T-helper 22 cell (primary cell): ENCODE results near the gene LTO1.
"Not testable (repeated sequence)": the region's sequence is repeated elsewhere in the genome, so short reads cannot be mapped to it uniquely, and the experiment has no call there.

Source experiments
- DNase-seq: peaks from one replicate; pipeline ENCODE4 v3.0.0-alpha.2; 2020; ENCODE audit warnings: low read depth

LTO1 gene

GRCh38 chr11:69632900-69633299 lies 42.3 kb downstream of the LTO1 start:
- DNase-seq: no peak

- DNase-seq: no peak
Measured at GRCh38 chr11:69630424-69630823, 44.7 kb downstream of the LTO1 start.

- no peak for DNase-seq
Measured at GRCh38 chr11:69630017-69630416, 45.1 kb downstream of the LTO1 start.

DNA sequence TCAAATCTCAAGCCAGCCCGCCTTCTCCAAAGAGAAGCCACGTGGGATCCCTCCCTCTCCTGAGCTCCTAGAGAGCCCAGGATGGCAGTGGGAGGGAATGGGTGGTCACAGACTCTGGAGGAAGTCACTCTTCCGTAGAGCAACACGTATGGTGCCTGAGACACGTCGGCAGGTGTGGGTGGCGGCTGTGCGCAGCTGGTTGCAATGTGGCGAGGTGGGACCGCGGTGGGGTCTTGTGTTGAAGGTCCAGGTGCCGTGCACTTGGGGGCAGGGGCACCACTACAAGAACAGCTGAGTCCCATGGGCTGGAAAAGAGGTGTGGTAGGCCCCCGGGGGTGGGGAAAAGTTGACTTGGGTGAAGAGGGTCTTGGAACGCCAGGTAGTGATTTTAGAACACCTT lies 47.6 kb downstream of the LTO1 start:
- DNase-seq: no peak

- DNase-seq: no peak
Measured at GRCh38 chr11:69625476-69625875, 49.7 kb downstream of the LTO1 start.

- DNase-seq: no peak
Measured at GRCh38 chr11:69624293-69624692, 50.9 kb downstream of the LTO1 start.

GRCh38 chr11:69622097-69622681 lies 53.0 kb downstream of the LTO1 start:
- DNase-seq: not testable (repeated sequence)

DNA sequence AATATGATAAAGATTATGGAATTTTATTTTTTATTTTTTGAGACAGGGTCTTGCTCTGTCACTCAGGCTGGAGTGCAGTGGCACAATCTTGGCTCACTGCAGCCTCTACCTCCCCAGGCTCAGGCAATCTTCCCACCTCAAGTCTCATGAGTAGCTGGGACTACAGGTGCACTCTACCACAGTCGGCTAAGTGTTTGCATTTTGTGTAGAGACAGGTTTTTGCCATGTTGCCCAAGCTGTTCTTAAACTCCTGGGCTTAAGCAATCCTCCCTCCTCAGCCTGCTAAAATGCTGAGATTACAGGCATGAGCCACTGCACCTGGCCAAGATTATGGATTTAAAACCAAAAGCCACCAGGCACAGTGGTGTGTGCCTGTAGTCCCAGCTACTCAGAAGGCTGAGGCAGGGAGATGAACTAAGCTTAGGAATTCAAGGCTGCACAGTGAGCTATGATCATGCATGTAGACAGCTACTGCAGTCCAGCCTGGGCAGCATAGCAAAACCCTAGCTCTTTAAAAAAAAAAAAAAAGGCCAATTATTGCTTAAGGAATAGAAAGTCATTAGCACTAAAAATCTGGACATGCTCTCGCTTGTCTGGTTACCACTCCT lies 54.4 kb downstream of the LTO1 start:
- no peak for DNase-seq

DNA sequence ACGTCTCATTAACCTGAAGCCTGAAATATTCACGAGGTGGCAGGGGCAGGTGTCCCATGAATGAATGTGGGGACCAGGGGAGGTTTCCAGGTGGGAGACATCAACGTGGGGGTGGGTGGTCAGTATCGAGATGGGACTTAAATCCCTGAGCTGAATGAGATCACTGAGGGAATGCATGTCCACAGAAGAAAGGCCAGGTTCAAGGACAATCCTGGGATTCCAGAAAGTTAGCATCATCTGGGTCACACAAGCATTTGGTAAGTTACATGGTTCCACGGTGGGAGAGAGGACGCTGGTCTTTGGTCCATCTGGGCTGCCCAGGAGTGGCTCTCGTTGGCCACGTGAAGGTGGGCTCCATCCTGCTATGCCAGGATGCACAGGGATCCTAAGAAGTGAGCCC lies 56.9 kb downstream of the LTO1 start:
- no peak for DNase-seq

- no peak for DNase-seq
Measured at GRCh38 chr11:69617682-69618081, 57.5 kb downstream of the LTO1 start.

DNA sequence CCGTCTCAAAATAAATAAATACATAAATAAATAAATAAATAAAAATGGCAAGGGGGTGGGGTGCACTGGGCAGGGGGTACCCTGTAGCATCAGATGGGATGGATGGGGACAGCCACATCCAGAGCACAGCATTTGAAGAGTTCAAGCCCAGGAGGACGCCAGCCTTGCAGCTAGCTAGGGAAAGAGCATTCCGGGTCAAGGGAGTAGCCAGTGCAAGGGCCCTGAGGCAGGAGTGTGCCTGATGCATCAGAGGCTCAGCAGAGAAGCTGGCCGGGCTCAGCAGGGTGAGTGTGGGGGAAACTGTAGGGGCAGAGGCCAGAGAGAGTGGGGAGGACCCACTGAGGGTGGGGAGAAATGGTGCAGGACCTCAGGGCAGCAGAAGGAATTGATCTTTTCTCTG lies 57.9 kb downstream of the LTO1 start:
- no peak for DNase-seq
